IPS DF 6.9 (cell line): ENCODE data around the gene DNAJC5G.
A peak's percentile ranks its signal among the peaks of the same experiment; 100 is the strongest.
"Not testable (repeated sequence)": the region's sequence is repeated elsewhere in the genome, so short reads cannot be mapped to it uniquely, and the experiment has no call there.

Source experiments
- DNase-seq: peaks from one replicate; pipeline ENCODE4 v3.0.0-alpha.2; 2013; ENCODE audit warnings: low read depth, low spot score
- H3K27ac ChIP-seq: one replicate; pipeline ENCODE4 v1.5.1; 2013; ENCODE audit warnings: low read length, control low read depth
- H3K27me3 ChIP-seq: 2 replicates; pipeline ENCODE4 v1.6.1; 2013; ENCODE audit warnings: mild to moderate bottlenecking, low read length; ENCODE audit not compliant: control insufficient read depth, insufficient read depth
- H3K36me3 ChIP-seq: 2 replicates; pipeline ENCODE4 v1.6.1; 2013; ENCODE audit warnings: low read length; ENCODE audit not compliant: control insufficient read depth, insufficient read depth
- H3K4me1 ChIP-seq: 2 replicates; pipeline ENCODE4 v1.6.1; 2013; ENCODE audit warnings: low read length; ENCODE audit not compliant: control insufficient read depth, insufficient read depth
- H3K4me3 ChIP-seq: 2 replicates; pipeline ENCODE4 v1.5.1; 2013; ENCODE audit warnings: mild to moderate bottlenecking, low read length
- H3K9me3 ChIP-seq: 2 replicates; pipeline ENCODE4 v1.6.1; 2013; ENCODE audit warnings: low read length, inconsistent platforms; ENCODE audit not compliant: control insufficient read depth, insufficient read depth
- WGBS: extraction: QIAGEN DNeasy Blood & Tissue Kit; methylation state at CpG from one replicate; pipeline ENCODE4 v1.1.7; 2013; ENCODE audit warnings: mixed read lengths, missing lambda C conversion rate; ENCODE audit not compliant: insufficient read length, insufficient coverage; 5-methylcytosine and 5-hydroxymethylcytosine counted together

DNAJC5G gene

GRCh38 chr2:27308359-27308881 is 33.2 kb downstream of the DNAJC5G start, which contains the start of gene UCN:
Gene UCN (minus strand): TSS chr2:27308445. CDS start chr2:27307895, 550 bp downstream.
- Histone ChIP-seq H3K27me3 (peaks cover 22% of the 10 kb centered on the region), H3K27ac (no peak within 1 kb of the TSS), H3K4me1 (peaks cover 8% of the 10 kb centered on the region), H3K4me3 (peak within 1 kb of the TSS; percentile 18; the same call in 1 of the 2 replicates), H3K9me3 (no peaks in the 10 kb centered on the region), H3K36me3 (no peaks in the 10 kb centered on the region)
- WGBS, result no CpG with 5 or more reads among the region's 25 CpGs
- DNase-seq, result no peak

DNA sequence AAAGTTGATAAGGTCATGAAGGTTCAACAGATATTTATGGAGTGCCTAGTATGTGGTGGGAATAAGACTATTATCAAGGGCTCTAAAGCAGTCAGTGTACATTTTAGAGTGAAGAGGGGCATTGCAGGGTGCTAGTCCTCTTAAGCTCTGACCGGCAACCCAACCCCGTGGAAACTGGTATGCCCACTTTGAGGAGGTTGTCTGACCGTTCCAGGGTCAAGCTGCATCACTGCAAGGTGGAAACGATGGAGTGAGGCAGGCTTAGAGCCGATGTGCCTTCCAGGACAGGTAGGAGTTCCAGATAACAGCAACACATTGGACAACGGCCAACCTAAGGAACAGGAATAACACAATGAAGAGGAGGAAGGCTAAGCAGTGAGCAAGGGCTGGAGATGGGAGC is 34.4 kb downstream of the DNAJC5G start:
- WGBS, result no CpG with 5 or more reads among the region's 6 CpGs

DNA sequence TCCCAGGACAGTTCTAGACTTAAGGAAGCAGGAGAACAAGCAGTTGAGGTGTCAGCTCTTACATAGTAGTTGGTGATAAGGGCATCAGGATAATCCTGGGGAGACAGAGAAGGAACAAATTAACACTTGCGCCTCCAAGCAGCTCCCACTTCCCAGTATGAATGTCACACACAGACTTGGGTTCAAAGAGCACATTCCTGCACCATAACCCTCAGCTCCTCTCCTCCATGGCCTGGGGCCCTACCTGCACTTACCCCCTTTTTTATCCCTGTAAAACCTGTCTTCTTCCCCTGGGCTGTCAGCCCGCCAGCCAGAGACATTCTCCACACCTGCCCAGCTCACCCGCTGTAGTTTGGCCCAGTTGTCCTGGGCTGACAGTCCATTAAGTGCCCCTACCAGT is 36.9 kb downstream of the DNAJC5G start:
- Histone ChIP-seq H3K27ac (no peak overlapping the region), H3K4me1 (peaks cover 10% of the 10 kb centered on the region), H3K36me3 (no peaks in the 10 kb centered on the region), H3K27me3 (peaks cover 10% of the 10 kb centered on the region), H3K4me3 (no peak overlapping the region), H3K9me3 (no peaks in the 10 kb centered on the region)
- DNase-seq, result no peak
- WGBS, result no CpG with 5 or more reads among the region's 3 CpGs

More for the DNA sequence above, 34.4 kb downstream of the DNAJC5G start:
- Histone ChIP-seq H3K27ac (no peak overlapping the region), H3K27me3 (peaks cover 22% of the 10 kb centered on the region), H3K4me1 (peaks cover 8% of the 10 kb centered on the region), H3K36me3 (no peaks in the 10 kb centered on the region), H3K4me3 (no peak overlapping the region), H3K9me3 (no peaks in the 10 kb centered on the region)
- no peak for DNase-seq

- Histone ChIP-seq H3K36me3 (no peaks in the 10 kb centered on the region), H3K9me3 (no peaks in the 10 kb centered on the region), H3K4me1 (peaks cover 4% of the 10 kb centered on the region), H3K27me3 (no peaks in the 10 kb centered on the region), H3K27ac (no peak overlapping the region), H3K4me3 (no peak overlapping the region)
- no CpG with 5 or more reads among the region's 8 CpGs for WGBS
- no peak for DNase-seq
Observed at GRCh38 chr2:27313882-27314645, 38.8 kb downstream of the DNAJC5G start.

GRCh38 chr2:27314709-27315108 is 39.5 kb downstream of the DNAJC5G start:
- Histone ChIP-seq H3K9me3 (no peaks in the 10 kb centered on the region), H3K27ac (no peak overlapping the region), H3K4me1 (peaks cover 4% of the 10 kb centered on the region), H3K36me3 (no peaks in the 10 kb centered on the region), H3K27me3 (no peaks in the 10 kb centered on the region), H3K4me3 (no peak overlapping the region)
- no peak for DNase-seq
- no CpG with 5 or more reads among the region's 9 CpGs for WGBS

- Histone ChIP-seq H3K9me3 (no peaks in the 10 kb centered on the region), H3K4me1 (peaks cover 4% of the 10 kb centered on the region), H3K4me3 (no peak overlapping the region), H3K27me3 (no peaks in the 10 kb centered on the region), H3K36me3 (no peaks in the 10 kb centered on the region), H3K27ac (no peak overlapping the region)
- DNase-seq, result no peak
- no CpG with 5 or more reads among the region's 8 CpGs for WGBS
Observed at GRCh38 chr2:27315122-27315521, 39.9 kb downstream of the DNAJC5G start.

GRCh38 chr2:27316655-27317412 is 41.6 kb downstream of the DNAJC5G start:
- WGBS, result no CpG with 5 or more reads among the region's 12 CpGs

GRCh38 chr2:27319839-27320238 is 44.6 kb downstream of the DNAJC5G start:
- not testable (repeated sequence) for H3K4me1 ChIP-seq, DNase-seq, H3K36me3 ChIP-seq, H3K27ac ChIP-seq, H3K27me3 ChIP-seq, H3K9me3 ChIP-seq, H3K4me3 ChIP-seq
- no CpG with 5 or more reads among the region's 15 CpGs for WGBS

More at GRCh38 chr2:27316655-27317412, 41.6 kb downstream of the DNAJC5G start:
- no peak for DNase-seq
- Histone ChIP-seq H3K27ac (no peak overlapping the region), H3K4me1 (peaks cover 4% of the 10 kb centered on the region), H3K36me3 (no peaks in the 10 kb centered on the region), H3K27me3 (no peaks in the 10 kb centered on the region), H3K4me3 (no peak overlapping the region), H3K9me3 (no peaks in the 10 kb centered on the region)

- H3K27ac ChIP-seq, result no peak overlapping the region
- H3K4me1 ChIP-seq, result peaks cover 5% of the 10 kb centered on the region
- no CpG with 5 or more reads among the region's 8 CpGs for WGBS
- H3K9me3 ChIP-seq, result no peaks in the 10 kb centered on the region
- no peak for DNase-seq
- H3K4me3 ChIP-seq, result no peak overlapping the region
- no peaks in the 10 kb centered on the region for H3K27me3 ChIP-seq
- no peaks in the 10 kb centered on the region for H3K36me3 ChIP-seq
Observed at GRCh38 chr2:27320958-27321543, 45.8 kb downstream of the DNAJC5G start.

DNA sequence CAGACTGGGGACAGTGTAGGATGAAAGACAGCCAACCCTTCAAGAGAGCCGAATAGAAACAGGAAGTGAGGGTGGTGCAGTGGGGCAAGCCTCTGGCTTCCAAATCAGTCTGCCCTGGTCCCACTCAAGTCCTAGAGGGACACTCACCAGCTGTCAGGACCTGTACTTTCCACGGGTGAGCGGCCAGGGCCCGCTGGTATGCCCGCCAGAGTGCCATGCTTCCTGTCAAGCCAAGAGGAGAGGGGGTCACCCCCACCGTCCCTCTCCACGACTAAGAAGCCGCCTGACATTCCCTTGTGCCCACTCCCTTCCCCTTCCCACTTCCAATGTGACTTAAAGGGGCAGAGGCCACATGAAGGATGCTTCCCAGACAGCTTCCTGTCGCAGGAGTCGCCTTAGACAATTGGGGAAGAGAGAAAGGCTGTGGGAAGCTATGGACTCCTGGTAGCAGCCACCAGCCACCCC is 47.1 kb downstream of the DNAJC5G start:
- Histone ChIP-seq H3K27ac (no peak overlapping the region), H3K27me3 (no peaks in the 10 kb centered on the region), H3K4me1 (peaks cover 4% of the 10 kb centered on the region; the same call in 1 of the 2 replicates), H3K36me3 (peaks cover 7% of the 10 kb centered on the region; the same call in 1 of the 2 replicates), H3K9me3 (no peaks in the 10 kb centered on the region), H3K4me3 (peak overlapping the region; percentile 55)
- no CpG with 5 or more reads among the region's 10 CpGs for WGBS
- DNase-seq, result no peak
